T-helper 22 cell (primary cell): ENCODE measurements around the gene CD79A.
"Not testable (repeated sequence)": the region's sequence is repeated elsewhere in the genome, so short reads cannot be mapped to it uniquely, and the experiment has no call there.

Experiments used
- DNase-seq: peaks from one replicate; pipeline ENCODE4 v3.0.0-alpha.2; 2020; ENCODE audit warnings: low read depth

The CD79A gene

DNA sequence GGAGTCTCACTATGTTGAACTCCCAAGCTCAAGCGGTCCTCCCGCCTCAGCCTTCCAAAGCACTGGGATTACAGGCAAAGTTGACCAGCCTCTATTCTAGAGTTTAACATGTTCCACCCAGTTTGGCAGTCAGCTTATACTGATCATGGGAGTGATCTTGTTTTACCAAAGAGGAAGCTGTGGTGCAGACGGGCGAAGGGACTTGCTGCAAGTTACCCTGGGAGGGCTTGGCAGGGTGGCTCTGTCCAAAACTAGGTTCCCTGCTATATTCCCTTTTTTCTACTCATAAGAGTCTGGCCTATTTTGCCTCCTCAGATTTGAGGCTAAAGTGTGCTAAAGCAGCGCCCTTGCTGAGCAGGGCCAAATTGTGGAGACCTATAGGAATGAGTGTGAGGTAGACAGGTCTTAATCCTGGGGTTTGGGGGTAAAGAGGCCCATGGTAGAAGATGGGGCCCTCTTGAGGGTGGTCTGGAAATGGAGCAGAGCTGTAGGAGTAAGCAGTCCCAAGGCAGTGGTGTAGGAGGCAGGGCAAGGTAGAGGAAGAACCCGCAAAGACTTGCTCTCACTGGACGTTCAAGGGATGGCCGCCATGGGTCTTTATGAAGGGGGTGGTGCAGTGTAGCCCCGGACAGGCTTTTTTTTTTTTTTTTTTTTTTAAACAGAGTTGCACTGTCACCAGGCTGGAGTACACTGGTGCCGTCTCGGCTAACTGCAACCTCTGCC lies 13.7 kb upstream of the CD79A start:
- no peak for DNase-seq

DNA sequence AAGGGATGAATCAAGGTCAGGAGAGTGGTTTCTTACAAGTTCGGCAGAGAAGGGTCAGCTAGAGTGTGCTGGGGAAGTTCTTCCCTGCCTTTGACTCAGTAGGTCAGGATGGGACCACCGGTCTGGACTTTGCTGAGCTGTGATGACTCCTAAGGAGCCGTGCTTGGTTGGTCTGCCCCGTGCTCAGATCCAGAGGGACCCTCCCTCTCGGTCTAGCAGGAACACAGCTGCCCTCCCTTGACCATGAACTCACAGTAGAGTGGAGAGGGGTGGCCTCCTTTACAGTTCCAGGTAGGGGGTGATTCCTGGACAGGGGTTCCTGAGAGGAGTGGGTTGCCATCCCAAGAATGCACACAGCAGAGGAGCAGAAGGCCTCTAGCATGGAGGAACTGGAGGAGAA lies 12.7 kb upstream of the CD79A start:
- DNase-seq = no peak

DNA sequence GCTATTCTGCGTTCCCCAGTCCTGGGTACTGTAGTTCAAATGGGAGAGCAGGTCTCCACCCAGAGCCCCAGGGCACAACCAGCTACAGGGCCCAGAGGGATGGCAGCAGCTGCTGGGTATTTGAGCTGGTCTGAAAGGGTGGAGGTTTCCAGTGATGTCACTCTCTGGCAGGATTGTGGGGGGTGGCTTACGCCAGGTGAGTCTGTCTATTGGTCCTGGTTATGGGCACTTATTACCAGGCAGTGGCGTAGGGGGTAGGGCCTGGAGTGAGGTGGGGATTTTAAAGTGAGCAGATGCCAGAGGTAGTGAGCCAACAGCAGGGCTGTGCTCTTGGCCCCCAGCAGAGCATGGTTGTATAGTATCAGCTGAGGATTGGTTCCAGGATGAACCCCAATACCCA lies 10.8 kb upstream of the CD79A start:
- DNase-seq = no peak

DNA sequence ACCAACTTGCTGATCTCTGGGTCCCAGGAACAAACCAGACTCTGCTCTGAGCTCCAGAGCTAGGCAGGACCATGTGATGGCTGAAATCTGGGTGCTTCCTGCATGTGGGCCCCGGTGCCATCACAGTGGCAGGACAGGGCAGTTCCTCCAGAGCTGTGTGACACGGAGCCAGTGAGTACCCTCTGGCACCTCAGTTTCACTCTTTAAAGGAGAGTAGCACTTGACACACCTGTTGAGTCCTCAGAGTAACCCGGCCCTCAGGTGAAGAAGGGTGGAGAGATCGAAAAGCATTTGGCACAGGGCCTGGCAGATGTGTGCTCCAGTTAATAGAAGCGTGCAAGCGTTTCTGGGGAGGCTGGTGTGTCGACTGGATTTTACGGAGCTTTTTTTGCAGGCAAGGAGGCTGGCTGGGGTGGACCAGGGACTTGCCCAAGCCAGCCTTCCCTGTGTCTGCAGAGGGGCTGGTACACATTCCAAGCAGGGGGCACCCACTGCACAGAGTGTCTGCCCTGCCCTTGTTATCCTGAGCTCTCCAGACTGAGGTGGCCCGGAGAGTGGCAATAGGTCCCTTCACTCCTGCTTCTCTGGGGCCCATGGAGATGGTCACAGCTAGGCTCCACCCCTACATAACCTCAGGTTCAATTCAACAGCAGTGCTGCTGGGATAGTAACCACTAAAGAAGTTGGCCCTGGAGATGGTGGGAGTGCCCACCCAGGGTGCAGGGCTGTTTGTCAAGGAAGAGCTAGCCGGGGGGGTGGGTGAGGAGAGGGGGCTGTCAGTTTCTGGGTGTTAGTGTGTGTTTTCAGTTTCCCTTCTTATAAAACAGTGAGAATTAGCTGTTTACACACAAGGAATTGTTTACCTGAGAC lies 8.7 kb upstream of the CD79A start:
- DNase-seq = no peak

DNA sequence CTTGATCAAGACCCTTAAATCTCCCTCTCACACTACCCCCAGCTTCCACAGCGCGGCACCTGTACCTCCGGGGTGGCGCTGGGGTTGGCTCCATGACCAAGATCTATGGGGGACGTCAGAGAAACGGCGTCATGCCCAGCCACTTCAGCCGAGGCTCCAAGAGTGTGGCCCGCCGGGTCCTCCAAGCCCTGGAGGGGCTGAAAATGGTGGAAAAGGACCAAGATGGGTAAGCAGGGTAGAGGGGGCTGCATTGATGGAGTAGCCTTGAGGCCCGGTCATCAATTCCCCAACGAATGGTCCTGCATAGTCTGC lies 8.1 kb upstream of the CD79A start:
- no peak for DNase-seq

DNA sequence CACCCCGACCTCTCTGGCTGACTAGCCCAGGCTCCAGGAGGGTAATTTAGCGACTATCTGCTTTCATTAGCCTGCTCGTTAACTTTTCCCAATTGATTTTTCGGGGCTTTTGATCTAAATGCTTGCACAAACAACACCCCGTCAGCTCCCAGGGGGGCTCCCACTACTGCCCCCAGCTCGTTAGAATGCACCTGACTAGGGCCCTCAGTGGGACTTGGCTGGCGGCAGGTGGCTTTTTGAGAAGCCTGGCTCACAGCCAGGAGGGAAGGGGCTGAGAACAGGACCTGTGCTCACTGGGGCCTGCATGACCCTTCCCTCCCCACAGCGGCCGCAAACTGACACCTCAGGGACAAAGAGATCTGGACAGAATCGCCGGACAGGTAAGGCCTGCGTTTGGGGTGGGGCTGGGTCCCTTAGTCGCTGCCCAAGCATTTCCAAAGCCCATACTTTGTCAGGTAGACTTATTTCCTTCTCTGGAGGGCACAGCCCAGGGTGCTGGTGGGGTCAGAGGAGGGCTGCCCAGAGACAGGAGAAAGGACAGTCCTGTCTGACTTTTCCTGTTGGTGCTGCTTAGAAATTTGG lies 7.6 kb upstream of the CD79A start:
- DNase-seq = no peak

DNA sequence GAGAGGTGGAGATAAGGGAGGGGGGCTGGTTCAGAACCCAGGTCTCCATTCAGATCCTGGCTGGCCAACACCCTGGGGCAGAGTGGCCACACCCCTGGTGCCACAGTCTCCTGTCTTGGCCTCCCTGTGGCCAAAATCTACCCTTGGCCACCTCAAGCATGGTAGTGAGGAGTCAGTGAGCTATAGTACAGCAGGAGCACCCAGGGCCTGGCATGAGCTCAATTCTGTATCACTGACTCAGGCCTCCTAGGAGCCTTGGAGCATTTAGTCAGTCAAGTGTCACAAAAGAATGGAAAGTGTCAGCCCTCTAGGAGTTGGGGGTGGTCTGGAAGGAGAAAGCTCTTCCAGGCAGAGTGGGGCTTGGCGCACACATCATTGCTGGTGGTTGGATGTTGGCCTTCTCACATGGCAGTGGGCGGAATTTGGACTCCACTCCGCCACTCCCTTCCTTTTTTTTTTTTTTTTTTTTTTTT lies 6.6 kb upstream of the CD79A start:
- DNase-seq = no peak

DNA sequence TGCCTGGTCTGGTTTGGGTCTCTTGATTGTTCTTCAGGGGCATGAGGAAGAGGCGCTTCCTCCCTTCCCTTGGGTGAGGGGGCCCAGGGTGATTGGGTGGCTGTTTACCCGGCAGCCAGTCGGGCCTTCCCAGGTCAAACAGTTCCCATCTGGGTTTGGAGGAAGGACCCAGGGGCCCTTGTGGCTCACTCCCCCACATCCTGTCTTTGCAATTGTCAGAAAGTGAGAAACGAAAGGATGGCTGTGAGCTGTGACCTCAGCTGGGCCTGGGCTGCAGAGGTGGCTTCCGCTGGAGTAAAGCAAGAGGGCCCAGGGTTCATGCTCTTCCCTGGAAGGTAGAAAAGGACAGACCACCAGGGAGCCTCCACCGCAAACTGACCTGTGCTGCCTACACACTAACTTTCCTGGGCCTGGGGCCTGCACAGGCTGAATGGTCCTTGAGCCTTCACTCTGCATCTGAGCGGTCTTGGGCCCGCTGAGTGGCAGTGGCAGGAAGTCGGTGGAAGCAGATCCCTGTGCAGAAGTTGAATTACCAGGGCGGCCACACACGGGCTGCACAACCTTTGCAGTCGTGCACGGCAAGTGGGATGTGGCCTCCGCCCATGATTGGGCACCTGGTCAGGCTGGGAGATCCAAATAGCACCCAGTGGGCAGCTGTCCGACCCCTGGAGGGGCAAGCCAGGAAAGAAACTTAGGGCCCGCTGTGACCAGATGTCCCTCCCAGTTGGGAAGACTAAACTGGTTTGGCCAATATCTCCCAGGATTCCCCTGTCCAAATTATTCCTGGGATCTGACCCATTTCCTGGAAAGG lies 5.3 kb upstream of the CD79A start:
- DNase-seq = peak; percentile 50

DNA sequence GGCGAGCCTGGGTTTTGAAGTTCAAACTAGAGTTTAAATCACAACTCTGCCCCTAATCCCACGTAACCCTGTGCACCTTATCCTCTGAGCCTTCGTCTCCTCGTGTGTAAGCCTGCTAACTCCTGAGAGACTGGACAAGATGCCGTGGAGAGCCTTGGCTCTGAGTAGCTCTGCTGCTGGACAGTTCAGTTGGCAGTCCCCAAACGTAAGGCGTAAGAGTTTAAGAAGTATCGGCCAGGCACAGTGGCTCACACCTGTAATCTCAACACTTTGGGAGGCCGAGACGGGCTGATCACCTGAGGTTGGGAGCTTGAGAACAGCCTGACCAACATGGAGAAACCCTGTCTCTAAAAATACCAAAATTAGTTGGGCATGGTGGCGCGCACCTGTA lies 4.7 kb upstream of the CD79A start:
- DNase-seq = no peak

DNA sequence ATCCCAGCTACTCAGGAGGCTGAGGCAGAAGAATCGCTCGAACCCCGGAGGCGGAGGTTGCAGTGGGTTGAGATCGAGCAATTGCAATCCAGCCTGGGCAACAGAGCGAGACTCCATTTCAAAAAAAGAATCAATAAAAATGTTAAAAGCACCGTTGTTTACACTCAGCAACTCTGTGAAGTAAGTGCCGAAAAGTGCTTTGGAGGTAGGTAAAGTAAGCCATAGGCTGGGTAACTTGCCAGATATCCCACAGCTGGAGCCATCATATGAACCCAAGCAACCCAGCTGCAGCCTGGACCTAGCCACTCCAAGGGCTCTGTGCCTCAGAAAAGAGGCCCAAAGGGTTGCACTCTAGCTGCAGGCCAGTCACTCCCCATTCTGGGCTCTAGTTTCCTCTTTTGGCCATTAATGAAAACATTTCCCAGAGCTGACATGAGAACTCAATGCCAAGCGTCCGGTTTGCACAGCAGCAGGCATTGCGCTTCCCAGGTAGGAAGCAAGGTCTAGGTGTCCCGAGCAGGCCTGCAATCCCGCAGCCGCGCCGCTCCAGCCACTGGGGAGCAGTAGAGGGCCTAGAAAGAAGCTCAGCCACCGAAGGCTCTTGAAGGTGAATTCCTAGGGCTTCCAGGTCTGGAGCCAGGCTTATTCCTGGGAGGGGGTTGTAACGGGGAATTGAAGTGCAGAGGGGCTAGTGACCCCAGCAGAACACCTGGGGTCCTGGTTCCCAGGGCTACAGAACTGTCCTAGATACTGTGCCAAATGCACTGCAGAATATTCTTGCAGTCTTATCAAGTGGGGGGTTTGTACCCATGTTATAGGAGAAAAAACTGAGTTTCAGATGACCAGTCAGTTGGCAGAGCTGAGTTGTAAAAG lies 4.1 kb upstream of the CD79A start:
- DNase-seq = no peak

DNA sequence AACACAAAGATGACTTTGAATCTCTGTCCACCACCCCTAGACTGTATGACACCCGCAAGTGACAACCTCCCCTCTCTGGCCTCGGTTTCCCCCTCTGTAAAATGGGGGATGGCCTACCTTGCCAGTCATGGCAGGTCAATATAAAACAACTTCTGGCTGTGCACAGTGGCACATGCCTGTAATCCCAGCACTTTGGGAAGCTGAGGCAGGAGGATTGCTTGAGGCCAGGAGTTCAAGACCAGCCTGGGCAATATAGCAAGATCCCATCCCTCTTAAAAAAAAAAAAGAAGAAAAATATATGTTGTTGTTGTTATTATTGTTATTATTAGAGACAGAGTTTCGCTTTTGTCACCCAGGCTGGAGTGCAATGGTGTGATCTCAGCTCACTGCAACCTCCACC lies 1.1 kb upstream of the CD79A start:
- not testable (repeated sequence) for DNase-seq

DNA sequence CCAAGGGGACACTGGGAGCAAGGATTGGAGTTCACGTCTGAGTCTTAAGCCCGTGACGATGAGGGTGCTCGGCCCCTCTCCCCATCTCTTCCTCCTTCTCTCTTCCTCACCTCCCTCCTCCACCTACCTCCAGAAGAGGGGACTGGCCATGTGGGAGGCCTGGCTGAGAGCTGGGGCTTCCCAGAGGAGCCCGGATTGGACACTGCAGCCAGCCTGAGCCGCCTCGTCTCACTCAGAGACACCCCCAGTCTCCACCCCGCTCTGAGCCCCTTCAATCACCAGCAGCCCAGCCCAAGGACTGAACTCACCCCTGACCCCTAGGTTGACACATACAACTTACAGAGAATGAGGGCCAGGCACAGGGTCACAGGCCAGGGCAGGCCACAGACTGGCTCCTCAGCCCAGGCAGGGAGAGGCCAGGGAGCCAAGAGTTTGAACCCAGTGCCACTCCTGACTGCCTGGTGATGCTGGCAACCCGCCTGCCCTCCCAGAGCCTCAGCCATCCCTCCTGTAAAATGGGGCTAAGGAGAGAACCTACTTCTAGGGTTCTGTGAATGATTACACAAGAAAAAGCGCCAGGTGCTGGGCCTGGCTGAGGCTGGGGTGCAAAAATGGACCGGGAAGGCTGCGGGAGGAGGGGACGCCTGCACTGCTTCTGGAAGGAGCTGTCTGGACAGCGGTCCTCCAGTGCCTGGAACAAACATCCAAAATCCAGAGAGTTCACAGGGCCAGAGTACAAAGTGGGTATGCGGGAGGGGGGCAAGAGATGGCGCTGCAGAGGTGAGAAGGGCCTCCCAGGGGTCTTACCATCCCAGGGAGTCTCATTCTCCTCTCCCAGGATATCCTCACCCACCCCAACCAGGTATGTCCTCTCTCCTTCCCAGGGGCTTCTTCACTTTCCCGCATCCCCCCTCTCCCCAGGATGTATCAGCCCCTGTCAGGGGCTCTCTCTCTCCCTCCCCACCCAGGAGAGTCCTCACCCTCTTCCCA lies 1.1 kb downstream of the CD79A start:
- no peak for DNase-seq

DNA sequence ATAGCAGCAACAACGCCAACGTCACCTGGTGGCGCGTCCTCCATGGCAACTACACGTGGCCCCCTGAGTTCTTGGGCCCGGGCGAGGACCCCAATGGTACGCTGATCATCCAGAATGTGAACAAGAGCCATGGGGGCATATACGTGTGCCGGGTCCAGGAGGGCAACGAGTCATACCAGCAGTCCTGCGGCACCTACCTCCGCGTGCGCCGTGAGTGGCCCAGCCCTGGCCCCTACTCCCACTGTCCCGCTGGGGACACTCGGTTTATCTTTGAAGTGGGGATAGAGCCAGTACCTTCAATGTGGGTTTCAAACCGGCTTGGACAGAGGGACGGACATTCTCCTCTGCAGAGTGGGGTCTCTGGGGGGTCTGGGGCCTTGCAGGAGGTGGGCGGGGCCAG lies 2.0 kb downstream of the CD79A start:
- DNase-seq = no peak

DNA sequence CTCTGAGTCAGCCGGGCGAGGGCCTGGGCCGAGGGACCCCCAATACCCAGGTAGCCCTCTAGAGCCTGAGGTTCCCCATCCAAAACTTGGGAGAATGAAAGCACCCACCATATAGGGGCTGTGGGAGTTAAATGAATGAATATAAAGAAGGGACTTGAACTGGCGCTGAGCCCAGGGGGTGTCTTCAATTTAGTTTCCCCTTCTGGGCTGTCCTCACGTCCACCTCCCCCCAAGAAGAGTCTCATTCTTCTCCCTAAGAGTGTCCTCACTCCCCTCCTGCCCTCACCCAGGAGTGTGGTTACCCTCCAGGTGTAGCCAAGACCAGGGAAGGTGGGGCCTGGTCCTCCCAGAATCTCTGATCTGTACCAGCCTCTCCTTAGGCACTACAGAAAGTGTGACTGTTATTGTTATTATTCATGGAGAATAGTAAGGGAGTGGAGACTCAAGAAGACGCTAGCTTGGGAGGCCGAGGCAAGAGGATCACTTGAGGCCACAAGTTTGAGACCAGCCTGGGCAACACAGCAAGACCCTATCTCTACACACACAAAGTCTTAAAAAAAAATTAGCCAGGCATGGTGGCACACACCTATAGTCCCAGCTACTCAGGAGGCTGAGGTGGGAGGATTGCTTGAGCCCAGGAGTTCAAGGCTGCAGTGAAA lies 2.7 kb downstream of the CD79A start:
- no peak for DNase-seq

DNA sequence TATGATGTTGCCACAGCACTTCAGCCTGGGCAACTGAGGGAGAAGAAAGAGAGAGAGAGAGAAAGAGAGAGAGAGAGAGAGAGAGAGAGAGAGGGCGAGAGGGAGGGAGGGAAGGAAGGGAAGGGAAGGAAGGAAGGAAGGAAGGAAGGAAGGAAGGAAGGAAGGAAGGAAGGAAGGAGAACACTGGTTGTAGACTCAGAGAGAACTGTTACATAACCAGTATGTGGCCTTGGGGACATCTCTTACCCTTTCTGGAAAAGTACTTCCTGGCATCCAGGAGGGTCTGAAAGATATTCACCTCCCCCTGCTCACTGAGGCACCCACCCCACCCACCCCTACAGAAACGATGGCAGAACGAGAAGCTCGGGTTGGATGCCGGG lies 3.2 kb downstream of the CD79A start:
- DNase-seq = no peak

DNA sequence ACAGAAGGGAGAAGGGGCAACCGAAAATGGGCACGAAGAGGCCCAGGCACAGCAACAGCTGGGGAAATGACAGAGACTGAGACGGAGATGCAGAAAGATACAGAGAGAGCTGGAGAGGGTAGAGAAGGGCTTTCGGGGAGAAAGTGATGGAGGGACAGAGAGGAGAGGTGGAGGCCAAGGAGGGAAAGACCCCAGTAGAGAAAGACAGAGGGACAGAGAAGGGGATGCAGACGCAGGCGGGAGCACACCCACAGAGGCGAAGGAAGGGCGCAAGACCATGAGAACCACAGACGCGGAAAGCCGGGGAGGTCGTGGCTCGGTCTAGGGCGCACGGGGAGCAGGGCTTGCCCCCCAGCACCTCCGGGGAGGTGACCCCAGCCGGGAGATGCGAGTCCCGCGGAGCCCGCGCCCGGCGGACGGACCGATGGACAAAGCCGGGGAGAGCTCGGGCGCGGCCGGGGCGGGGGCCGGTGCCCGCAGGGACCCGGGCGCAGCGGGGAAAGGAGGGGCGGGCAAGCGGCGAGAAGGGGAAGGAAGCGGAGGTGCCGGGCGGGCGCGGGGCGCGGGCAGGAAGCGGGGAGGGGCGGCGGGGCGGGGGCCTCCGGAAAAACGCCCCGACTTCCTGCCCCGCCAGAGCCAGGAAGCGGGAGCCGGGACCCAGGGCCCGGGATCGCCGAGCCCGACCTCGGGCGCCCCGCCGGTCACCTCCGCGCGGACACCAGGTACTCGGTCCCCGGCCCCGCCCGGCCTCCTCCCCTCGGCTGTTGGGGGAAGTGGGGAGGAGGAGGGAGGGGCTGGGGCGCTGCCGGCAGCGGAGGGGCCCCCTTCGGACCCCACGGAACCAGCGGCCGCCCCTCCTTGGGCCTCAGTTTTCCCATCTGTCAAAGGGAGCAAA lies 5.7 kb downstream of the CD79A start, which contains the start of gene ARHGEF1:
Gene ARHGEF1, plus strand, starts transcription at position 617 of the 895 bp plus-strand sequence. CDS start 4,899 bp downstream, outside the sequence.
- DNase-seq = peak; percentile 52

DNA sequence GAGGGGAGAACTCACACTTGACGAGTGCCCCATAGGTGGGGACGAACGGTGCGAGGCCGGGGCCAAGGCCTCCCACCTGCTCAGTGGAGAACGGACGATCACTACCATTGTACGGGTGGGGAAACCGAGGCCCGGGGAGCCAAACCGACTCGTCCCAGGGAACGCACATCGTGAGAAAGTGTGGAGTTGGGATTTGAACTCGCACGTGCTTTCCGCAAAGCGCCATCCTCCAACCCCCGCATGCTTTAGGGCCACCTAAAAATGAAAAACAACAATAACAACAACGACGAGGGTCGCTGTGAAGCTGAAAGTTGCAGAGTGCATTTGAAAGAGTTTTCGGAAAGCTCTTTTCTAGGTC lies 6.4 kb downstream of the CD79A start:
- DNase-seq = no peak
